Glutamatergic neuron (in vitro differentiated cells): ENCODE results near the gene TIMM44. TPM values are rescaled to one million over a fixed set of nuclear protein-coding genes. Genes with fewer than 3 reads are reported as not detected.

ENCODE experiments used
- DNase-seq: peaks from one replicate; pipeline ENCODE4 v3.0.0; 2022
- H3K27ac Mint-ChIP-seq: one replicate; pipeline ENCODE4 v1.8.0; 2020; ENCODE audit warnings: mild to moderate bottlenecking, mixed read lengths, inconsistent platforms; ENCODE audit not compliant: unreplicated experiment
- H3K27me3 Mint-ChIP-seq: one replicate; pipeline ENCODE4 v1.8.0; 2020; ENCODE audit warnings: mild to moderate bottlenecking, moderate library complexity, mixed read lengths, inconsistent platforms; ENCODE audit not compliant: unreplicated experiment
- H3K36me3 Mint-ChIP-seq: one replicate; pipeline ENCODE4 v1.8.0; 2020; ENCODE audit warnings: mild to moderate bottlenecking, mixed read lengths, inconsistent platforms; ENCODE audit not compliant: unreplicated experiment
- H3K4me1 Mint-ChIP-seq: one replicate; pipeline ENCODE4 v1.8.0; 2020; ENCODE audit warnings: mild to moderate bottlenecking, low read depth, mixed read lengths, inconsistent platforms; ENCODE audit not compliant: unreplicated experiment
- H3K4me3 Mint-ChIP-seq: one replicate; pipeline ENCODE4 v1.8.0; 2020; ENCODE audit warnings: mild to moderate bottlenecking, mixed read lengths, inconsistent platforms; ENCODE audit not compliant: unreplicated experiment
- H3K9me3 Mint-ChIP-seq: one replicate; pipeline ENCODE4 v1.8.0; 2020; ENCODE audit warnings: mild to moderate bottlenecking, moderate library complexity, mixed read lengths, inconsistent platforms; ENCODE audit not compliant: unreplicated experiment
- CTCF ChIP-seq: fragments of 200-600 bp; sonication (generic); IDR thresholded peaks from one replicate; pipeline ENCODE4 v1.5.0; 2021; ENCODE audit not compliant: partially characterized antibody, unreplicated experiment
- total RNA-seq: library from RNA; stranded (reverse); fragmentation: NEBNext Ultra II Directional; extraction: Animal tissue kit (Norgen Biotek cat#: 25700); gene quantifications from one replicate; pipeline ENCODE4 v1.2.1, GENCODE V29; 2021; ENCODE audit not compliant: unreplicated experiment

Gene TIMM44
- total RNA-seq, 1 donor from 2014 or later, result 109 TPM

- Mint-ChIP-seq H3K4me3 (no peak overlapping the region), H3K27me3 (peaks cover 6% of the 10 kb centered on the region), H3K4me1 (peaks cover 43% of the 10 kb centered on the region), H3K36me3 (peaks cover 9% of the 10 kb centered on the region), H3K27ac (peak overlapping the region; percentile 85), H3K9me3 (peaks cover 10% of the 10 kb centered on the region)
- TF ChIP-seq CTCF, result no peak
- DNase-seq, result peak; percentile 18
Measured at GRCh38 chr19:7983286-7983950, 40.0 kb upstream of the TIMM44 start.

- peak; percentile 3 for DNase-seq
- no peak for TF ChIP-seq CTCF
- Mint-ChIP-seq H3K4me3 (peak overlapping the region; percentile 20), H3K36me3 (peaks cover 1% of the 10 kb centered on the region), H3K9me3 (peaks cover 6% of the 10 kb centered on the region), H3K4me1 (peaks cover 35% of the 10 kb centered on the region), H3K27ac (peak overlapping the region; percentile 85), H3K27me3 (peaks cover 5% of the 10 kb centered on the region)
Measured at GRCh38 chr19:7982651-7983099, 39.2 kb upstream of the TIMM44 start.

- H3K4me1 Mint-ChIP-seq, result peaks cover 32% of the 10 kb centered on the region
- H3K27ac Mint-ChIP-seq, result peak overlapping the region; percentile 85
- TF ChIP-seq CTCF, result no peak
- DNase-seq, result peak; percentile 16
- H3K9me3 Mint-ChIP-seq, result peaks cover 6% of the 10 kb centered on the region
- peak overlapping the region; percentile 13 for H3K4me3 Mint-ChIP-seq
- H3K27me3 Mint-ChIP-seq, result peaks cover 5% of the 10 kb centered on the region
- no peaks in the 10 kb centered on the region for H3K36me3 Mint-ChIP-seq
Measured at GRCh38 chr19:7982103-7982502, 38.6 kb upstream of the TIMM44 start.

- no peak for TF ChIP-seq CTCF
- Mint-ChIP-seq H3K4me1 (peaks cover 31% of the 10 kb centered on the region), H3K9me3 (peaks cover 4% of the 10 kb centered on the region), H3K27me3 (peaks cover 5% of the 10 kb centered on the region), H3K4me3 (no peak overlapping the region), H3K36me3 (no peaks in the 10 kb centered on the region), H3K27ac (no peak overlapping the region)
- DNase-seq, result peak; percentile 9
Measured at GRCh38 chr19:7981661-7982060, 38.2 kb upstream of the TIMM44 start.

- Mint-ChIP-seq H3K9me3 (peaks cover under 1% of the 10 kb centered on the region), H3K27me3 (peaks cover 5% of the 10 kb centered on the region), H3K4me1 (peaks cover 26% of the 10 kb centered on the region), H3K27ac (peak overlapping the region; percentile 17), H3K36me3 (no peaks in the 10 kb centered on the region), H3K4me3 (no peak overlapping the region)
- peak; percentile 0 for DNase-seq
- no peak for TF ChIP-seq CTCF
Measured at GRCh38 chr19:7981199-7981598, 37.7 kb upstream of the TIMM44 start.
